Activated T-cell treated with anti-CD3 and anti-CD28 coated beads, Interleukin-2, amount 50 U/mL, for 48 hours (primary cell): ENCODE measurements around the gene EEF1A2.

Experiments
- DNase-seq, 2 experiments: peaks; one replicate each; pipeline ENCODE4 v3.0.0-alpha.2; 2020

Gene EEF1A2

DNA sequence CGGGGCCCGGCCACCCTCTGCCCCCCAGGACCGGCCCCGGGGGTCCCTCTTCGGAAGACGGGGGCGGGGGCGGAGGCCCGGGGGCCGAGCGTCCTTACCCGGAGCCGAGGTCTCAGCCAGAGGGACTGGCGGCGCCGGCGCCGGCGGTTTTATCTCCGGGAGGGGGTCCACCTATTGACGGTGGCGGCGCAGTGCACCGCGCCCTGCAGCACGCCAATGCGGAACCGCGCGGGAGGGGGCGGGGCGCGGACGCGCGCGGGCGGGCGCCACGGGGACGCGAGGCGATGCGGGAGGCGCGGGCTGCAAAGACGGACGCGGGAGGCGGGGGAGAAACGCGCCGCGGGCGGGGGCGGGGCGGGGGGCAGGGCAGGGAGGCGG, at the start of gene EEF1A2:
EEF1A2 (minus strand) TSS at position 124 of the 378 bp plus-strand sequence. CDS start 1,320 bp downstream, outside the sequence.
- no peak for DNase-seq

DNA sequence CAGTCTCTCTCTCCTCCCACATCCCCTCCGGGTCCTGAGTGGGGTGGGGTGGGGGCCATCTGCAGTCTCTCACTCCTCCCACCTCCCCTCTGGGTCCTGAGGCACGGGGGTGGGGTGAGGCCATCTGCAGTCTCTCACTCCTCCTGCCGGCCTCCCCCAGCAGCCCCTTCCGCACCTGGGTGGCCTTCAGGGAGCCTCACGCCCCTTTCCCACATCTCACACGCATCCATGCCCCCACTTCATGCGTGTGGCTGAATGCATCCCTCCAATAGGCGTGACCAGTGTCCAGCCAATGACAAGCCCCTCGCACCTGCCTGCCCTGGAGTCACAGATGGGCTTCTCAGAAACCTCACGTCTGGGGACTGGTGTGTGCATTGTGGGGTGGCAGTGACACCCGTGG, 49.7 kb upstream of the EEF1A2 start:
- no peak for DNase-seq

DNA sequence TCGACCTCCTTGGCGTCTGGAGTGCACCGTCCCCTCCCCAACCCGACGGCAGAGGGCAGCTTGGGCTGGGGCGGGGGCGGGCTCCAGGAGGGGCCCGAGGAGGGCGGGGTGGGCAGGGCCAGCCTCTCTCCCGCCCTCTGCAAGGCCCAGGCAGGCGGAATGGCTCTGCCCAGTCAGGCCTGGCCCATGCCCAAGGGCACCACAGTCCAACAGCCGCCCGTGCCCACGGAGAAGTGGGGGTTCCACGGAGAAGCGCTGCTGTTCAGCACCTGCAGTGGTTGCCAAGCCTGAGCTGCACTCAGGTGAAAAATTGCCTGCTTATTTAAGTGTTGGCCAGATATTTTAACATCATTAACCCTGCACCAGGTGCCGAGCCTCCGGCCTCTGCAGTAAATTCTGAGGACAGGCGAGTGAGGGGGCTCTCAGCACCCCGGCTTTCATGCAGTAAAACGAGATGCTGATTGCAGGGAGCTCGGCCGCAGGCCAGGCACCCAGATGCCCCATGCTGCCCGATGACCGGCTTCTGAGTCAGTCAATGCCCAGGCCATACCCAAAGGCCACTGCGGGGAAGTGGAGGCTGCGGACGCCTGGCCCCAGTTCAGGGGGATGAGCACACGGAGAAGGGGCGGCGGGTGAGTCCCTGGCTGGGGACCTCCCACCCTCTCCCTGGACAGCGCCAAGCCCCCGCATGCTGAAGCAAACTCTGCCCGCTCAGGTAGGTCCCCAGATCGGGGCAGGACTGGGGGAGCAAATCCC, 49.0 kb upstream of the EEF1A2 start, which contains the start of gene SRMS:
SRMS (minus strand) TSS at position 25 of the 756 bp plus-strand sequence. CDS start 286 bp downstream, outside the sequence.
- DNase-seq: no peak

DNA sequence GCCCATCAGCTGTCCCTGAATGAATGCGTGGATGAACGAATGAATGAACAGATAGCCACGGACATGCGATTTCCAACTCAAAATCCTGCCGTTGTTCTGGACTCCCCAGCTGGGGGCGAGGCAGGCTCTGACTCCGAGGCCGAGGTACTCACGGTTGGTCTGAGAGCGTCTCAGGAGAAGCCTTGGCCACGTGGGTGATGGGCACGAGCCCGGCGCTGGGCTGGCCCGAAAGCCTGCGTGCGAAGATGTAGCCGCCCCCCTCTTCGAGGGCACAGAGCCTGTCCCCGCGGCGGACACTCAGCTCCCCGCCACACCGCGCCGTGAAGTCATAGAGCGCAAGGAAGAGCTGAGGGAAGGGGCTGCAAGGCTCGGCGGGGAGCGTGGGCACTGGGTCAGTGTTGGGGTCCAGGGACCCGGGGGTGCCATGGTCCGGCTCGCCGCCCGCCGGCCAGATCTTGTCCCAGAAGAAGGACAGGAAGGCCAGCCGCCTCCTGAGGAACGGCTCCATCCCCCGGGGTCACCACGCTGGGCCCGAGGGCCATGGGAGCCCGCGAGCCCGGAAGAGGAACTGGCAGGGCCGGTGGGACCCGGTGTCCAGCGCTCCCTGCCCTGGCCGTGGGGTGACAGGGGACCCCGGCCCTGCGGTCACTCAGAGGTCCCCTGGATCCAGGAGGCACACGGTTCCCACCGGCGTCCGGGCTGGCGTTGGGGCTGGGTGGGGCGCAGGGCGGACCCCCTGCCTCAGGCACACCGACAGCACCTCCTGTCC, 48.3 kb upstream of the EEF1A2 start:
- DNase-seq: no peak

DNA sequence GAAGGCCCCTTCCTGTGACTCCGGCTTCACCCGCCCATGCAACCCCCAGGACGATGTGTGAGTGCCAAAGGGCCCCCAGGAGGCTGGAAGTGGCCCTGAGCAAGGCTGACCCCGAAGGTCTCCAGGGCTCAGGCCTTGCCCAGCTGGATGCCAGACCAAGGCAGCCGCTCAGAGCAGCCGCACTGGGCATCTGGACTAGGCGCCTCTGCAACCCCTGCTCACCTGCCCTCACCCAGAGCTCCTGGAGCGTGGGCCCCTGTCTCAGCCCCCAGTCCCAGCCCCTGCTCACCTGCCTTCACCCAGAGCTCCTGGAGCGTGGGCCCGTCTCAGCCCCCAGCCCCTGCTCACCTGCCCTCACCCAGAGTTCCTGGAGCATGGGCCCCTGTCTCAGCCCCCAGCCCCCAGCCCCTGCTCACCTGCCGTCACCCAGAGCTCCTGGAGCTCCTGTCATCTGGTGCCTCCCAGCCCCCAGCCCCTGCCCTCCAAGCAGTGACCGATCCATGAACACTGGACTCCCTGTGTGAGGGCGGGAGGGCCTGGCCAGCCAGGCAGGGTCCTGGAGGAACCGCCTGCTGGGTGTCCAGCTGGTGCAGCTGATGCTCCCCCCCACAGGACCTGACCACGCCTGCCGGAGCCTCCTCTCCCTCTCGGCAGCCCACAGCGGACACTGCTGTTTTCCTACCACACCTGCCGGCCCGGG, 47.5 kb upstream of the EEF1A2 start:
- DNase-seq: no peak

DNA sequence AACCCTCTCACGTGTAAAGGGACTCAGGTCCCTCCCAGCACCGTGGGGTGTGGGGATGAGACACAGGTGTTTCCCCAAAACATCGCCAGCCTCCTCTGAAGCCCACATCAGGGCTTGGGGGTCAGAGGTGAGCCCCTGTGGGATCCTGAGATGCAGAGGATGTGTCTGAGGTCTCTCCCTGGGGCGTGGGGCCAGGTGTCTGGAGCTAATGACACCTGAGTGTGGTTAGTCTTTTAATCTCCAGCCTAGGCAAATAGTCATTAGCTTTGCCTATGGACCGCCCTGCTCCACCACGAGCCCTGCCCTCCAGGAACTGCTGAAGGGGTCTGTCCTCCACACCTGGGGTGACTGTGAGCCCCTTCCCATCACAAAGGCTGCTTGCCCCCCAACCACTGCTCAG, 46.9 kb upstream of the EEF1A2 start:
- DNase-seq: no peak

DNA sequence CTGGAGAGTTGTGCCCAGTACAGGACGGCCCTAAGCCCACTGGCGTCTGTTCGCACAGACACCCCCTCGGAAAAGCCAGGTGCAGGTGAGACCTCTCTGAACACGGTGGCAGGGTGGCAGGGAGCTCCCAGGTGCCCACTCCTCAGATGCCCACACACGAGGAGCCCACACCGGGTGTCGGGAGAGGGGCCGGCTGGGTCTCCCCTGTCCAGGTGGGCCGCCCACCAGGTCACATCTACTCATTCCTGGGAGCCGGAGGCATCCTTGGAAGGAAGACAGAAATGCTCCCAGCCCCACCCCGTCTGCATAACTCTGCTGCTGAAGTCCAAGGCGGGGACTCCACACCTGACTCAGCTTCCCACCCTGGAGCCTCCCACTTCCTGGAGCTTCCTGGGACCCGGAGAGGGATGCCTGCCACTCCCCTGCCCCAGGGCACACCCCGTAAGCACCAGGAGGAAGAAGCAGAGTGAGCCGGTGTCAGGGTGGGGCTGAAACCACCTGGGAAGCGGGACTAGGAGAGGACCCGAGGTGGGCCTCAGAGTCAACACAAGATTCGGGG, 46.2 kb upstream of the EEF1A2 start:
- no peak for DNase-seq

DNA sequence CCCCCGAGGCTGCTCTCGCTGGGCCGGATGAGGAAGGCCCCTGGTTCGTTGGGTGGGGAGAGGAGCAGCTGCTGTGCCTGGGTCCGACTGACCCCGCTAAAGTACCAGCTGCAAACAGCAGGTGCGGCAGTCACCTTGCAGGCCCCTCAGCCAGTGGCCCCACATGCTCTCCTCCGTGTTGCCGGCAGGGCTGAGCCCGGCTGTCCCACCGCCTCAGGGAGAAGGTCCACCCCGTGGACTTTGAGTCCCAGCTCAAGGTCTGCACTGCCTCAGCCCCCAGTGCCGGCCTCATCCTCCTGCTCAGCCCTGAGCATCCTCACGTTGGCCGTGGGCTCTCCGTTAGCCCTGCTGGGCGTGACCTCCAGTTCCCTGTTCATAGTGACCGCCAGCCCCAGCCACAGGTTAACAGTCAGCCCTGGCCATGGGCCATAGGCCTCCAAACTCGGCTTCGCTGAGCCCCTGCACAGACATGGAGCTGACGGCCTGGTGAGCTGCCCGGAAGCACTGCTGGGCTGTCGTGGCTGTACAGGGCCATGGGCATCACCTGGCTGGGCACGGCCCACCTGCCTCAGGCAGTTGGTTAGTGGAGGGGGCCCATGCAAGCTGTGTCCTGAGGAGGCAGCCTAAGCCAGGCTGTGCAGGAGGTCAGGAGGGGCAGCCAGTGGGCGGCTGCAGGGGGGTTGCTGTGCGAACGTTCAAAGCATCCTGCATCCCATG, 45.5 kb upstream of the EEF1A2 start:
- no peak for DNase-seq

DNA sequence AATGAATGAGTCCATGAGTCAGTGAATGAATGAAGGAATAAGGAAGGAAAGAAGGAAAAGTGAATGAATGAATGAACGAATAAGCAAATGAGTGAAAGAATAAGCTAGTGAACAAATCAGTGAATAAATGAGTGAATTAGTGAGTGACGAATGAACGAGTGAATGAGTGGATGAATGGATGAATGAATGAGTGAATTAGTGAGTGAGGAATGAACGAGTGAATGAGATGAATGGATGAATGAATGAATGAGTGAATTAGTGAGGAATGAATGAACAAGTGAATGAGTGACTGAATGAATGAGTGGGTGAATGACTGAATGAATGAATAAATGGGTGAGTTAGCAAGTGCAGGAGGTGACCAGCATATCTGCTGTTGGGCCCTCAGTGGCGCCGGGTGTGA, 44.9 kb upstream of the EEF1A2 start:
- no peak for DNase-seq

DNA sequence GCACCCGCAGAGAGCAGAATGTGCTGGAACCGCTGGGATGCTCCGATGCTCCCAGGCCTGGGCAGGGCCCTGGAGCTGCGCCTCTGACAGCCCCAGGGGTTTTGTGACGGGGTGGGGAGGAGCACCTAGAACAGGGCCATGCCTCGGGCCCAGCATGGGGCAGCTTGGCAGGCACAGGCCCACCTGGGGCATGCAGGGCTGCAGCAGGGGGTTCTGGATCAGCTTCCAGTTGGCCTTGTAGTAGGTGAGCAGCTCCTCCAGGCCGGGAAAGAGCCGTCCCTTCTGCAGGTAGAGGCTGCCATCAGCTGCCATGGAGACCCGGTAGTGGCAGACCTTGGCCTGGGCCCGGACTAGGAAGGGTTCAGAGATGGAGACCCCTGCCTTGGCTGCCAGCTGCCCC, 44.2 kb upstream of the EEF1A2 start:
- no peak for DNase-seq

DNA sequence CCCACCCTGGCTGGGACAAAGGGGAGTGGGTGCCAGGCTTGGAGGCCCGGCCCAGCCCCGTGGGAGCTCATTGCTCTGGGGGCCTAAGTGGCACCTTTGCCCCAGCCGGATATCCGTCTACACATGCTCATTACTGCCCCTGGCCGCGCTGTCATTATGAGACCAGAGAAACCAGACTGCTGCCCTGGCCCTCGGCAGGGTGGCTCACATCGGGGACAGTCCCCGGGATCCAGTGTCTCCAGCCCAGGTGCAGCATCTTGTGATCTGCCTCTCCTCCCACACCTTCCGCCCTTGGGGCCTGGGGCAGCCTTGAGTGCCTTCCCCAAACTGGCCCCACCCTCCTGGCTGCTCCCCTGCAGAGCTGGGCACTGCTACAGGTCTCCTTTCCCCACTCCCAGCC, 43.8 kb upstream of the EEF1A2 start:
- no peak for DNase-seq

DNA sequence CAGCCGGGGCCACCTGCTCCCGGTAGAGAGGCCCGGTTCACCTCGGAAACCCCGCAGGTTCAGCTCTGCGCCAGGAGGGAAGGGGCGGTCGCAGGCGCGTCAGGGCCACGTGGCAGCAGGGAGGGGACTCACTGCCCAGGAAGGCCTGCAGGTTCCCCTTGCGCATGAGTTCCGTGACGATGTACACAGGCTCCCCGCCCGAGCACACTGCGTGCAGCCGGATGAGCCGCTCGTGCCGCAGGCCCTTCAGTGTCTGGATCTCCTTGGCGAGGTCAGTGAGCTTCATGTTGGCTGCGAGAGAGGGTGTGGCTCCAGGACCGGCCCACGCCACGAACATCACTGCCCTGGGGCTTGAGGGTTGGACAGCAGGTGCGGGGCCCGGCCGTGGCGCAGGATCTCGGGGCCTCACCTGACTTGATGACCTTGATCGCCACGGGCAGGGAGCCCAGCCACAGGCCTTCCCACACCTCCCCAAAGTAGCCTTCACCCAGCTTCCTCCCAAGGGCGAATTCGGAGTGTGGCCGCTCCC, 43.2 kb upstream of the EEF1A2 start:
- no peak for DNase-seq

DNA sequence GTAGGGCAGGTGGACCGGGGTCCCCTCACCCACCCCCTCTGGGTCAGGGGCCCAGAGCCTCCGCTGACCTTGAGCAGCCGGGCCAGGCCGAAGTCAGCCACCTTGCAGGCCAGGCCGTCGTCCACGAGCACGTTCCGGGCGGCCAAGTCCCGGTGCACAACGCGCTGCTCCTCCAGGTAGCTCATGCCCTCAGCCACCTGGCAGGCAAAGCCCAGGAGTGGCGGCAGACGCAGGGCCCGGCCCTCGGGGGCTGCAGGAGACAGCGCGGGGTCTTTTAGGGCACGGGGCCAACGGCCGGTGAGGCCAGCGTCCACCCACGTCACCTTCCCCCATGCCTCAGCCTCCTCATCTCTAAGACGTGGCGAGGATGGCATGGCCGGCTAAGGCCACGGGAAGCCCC, 42.5 kb upstream of the EEF1A2 start:
- no peak for DNase-seq

DNA sequence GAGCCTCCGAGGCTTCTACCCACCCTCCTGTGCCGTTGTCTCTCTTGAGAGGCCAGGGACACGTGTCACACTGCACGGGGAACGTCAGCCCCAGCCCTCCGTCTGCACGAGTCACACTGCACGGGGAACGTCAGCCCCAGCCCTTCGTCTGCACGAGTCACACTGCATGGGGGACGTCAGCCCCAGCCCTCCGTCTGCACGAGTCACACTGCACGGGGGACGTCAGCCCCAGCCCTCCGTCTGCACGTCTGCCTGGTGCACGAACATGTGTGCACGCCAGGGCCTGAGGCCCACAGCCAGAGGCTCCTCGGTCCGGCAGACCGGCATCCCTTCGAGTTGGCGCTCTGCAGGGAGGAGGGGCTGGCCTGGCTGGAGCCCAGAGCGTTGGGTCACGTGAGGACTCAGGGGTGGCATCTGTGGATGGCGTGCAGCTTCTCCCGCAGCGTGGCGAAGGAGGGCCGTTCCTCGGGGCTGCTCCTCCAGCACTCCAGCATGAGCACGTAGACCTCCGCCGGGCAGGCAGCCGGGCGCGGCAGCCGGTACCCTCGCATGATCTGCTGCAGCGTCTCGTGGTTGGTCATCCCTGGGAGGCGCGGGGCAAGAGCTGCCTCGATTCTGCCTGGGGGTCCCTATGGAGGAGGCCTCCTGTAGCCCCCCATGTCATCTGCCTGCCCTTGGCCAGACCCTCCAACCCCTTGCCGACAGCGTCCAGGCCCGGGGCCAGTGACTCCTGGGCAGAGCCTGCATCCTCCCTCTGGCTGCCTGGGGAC, 41.7 kb upstream of the EEF1A2 start:
- no peak for DNase-seq

DNA sequence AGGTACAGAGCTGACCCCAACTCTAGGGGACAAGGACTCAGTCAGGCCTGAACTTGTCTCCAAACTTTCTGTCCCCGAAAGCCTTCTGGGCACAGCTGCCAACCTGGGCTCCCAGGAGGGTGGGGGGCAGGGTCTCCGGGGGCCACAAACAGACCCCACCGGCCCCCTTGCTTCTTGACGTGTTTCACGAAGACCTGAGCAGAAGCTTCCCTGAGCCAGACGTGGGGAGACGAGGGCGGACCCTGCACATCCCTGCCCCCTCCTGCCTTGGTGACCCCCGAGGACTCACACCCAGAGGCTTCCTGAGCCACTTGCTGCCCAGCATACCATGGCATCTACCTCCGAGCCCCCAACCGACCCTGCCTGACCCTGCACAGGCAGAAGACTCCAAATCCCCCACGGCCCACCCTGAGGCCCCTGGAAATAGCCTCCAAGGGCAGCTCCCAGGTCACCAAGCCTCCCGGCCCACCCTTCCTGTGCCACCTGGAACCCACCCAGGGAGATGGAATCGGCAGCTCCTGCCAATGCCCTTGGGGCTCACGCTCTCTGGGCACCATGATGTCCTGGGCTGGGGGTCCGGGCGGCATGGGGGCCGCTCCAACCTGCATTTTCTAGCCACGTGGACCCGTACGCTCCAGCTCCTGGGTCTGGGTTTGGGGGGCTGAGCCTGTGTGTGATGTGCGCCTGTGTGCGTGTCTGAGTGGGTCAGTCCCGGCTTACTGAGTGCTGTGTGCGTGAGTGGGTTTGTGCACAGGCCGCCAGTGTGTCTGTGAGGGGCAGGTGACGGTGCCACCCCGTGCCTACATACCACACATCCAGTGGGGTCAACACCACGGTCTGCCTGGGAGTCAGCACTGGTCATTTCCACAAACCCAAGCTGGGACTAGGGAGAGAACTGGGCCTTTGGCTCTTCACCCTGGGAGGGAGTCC, 40.8 kb upstream of the EEF1A2 start:
- DNase-seq: no peak

DNA sequence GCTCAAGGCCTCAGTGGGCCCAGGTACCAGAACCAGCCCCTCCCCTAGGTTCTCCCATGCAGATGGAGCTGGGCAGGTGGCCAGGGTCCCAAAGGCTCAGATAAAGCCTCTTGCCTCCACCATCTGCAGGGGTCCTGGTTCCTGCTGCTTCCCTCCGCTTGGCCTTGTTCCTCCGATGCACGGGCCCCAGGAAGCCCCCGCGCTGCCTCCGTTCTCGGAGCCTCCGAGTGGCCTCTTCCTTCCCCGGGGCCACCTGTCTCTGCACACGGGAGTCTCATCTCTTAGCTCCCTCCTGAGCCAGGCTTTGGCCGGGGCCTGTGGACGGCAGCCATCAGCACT, 40.2 kb upstream of the EEF1A2 start:
- DNase-seq: no peak

DNA sequence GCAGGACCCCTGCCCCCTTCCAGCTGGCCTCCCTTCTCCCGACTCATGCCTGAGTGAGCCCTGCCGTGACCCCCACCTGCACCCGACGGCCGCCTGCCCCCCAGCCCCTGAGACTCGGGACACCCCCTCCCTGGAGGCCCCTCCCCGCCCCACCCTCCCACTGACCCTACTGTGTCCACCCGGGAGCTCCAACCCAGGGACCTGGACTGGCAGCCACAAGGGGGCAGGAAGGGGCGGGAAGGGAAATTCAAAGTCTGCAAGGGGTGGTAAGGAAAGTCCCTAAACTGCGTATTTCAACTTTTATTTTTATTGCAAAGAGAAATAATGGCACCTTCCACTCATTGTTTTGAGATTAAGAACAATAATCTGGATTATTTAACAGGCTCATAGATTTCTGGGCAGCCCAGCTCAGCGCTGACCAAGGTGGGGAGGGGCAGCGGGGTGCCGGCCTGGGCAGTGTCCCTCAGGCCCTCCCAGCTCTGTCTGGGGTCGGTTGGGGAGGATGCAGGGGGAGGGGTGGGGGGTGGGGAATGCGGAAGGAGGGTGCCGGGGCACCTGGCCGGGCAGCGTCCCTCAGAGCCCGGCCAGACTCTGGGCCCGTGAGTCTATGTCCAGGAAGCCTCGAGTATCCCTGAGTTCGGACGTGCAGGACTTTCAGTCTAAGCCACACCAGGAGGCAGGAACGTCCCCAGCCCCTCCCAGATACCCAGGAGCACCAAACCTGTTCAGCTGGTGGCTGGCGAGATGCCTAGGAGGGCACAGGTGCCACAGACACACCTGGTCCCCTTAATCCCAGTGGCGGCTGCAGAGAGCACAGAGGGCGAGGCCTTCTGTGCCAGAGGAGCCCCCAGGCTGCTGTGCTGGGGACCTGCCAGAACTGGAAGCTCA, 39.6 kb upstream of the EEF1A2 start:
- no peak for DNase-seq

DNA sequence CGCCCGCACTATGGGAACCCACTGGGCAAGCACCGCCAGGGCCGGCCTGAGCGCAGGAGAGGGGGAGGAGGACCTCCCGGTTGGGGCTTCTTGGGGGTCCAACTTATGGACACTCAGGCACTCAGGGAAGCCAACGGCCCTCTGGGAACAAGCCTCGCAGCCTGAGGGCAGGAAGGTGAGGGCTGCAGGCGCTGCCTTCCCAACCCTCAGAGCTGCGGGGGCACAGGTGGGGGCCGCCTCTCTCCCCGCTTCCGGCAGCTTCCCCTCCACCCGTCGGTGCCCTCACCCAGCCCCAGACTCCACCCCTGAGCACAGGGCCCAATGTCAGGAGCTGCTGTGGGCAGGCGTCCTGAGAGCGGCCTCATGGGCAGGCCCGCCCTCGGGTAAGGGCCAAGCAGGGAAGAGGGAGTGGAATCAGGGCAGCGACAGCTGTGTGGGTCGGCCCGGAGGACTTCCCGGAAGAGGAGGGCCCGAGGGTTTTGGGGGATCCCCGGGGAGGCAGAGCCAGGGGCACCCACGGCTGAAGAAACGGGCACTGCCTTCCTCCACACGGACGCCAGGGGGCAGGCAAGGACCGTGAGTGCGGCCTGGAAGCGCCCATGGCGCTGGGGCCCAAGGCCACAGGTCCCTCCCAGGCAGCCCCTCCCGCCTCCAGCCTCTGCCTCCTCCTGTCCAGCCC, 38.8 kb upstream of the EEF1A2 start:
- DNase-seq: peak; percentile 97 to 98

DNA sequence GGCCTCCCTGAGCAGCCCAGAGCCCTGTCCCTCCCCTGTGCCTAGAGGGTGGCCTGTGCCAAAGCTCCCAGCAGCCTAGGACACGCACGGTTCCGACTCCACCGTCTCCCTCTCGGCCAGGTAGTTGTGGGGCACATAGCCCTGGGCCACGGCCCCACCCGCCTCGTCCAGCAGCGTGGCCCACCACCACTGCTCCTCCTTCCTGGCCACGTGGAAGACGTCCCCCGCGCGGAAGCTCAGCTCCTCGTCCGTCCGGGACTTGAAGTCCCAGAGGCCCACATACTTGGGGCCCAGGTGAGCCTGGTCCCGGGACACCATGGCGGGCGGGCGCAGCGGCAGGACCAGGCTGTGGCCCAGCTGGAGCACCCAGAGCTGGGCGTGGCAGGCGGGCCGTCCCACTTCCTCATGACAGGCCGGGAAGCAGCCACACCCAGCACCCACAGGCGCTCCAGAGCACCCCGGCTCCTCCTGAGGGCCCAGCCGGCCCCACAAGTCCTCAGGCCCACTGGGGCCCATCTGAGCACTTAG, 38.2 kb upstream of the EEF1A2 start, which contains the start of gene PTK6:
PTK6 (minus strand) TSS at position 380 of the 528 bp plus-strand sequence; CDS start at position 318, 62 bp downstream.
- DNase-seq: no peak
